GM18520 (cell line): ENCODE results near the gene PDIA6.
"Not testable (repeated sequence)": the region's sequence is repeated elsewhere in the genome, so short reads cannot be mapped to it uniquely, and the experiment has no call there.

ENCODE experiments used
- ATAC-seq: cut with Tn5 transposase; IDR thresholded peaks from one replicate; pipeline ENCODE4 v1.9.1; 2021; ENCODE audit not compliant: unreplicated experiment

Gene PDIA6

GRCh38 chr2:10811517-10811916, 1.1 kb downstream of the PDIA6 start:
- ATAC-seq, result no peak

GRCh38 chr2:10810202-10811161, 2.1 kb downstream of the PDIA6 start:
- ATAC-seq, result peak; percentile 34

GRCh38 chr2:10806543-10806942, 6.0 kb downstream of the PDIA6 start:
- ATAC-seq, result no peak

- not testable (repeated sequence) for ATAC-seq
These were observed 6.6 kb downstream of the PDIA6 start for GRCh38 chr2:10805990-10806389.

GRCh38 chr2:10802657-10803056, 9.9 kb downstream of the PDIA6 start:
- ATAC-seq, result no peak

GRCh38 chr2:10800163-10800562, 12.4 kb downstream of the PDIA6 start:
- ATAC-seq, result no peak

- ATAC-seq, result no peak
These were observed 13.8 kb downstream of the PDIA6 start for GRCh38 chr2:10798783-10799182.

- no peak for ATAC-seq
These were observed 15.9 kb downstream of the PDIA6 start for GRCh38 chr2:10796703-10797102.

- no peak for ATAC-seq
These were observed 17.0 kb downstream of the PDIA6 start for GRCh38 chr2:10795508-10796046.

GRCh38 chr2:10794876-10795275, 17.7 kb downstream of the PDIA6 start:
- no peak for ATAC-seq

- ATAC-seq, result no peak
These were observed 18.8 kb downstream of the PDIA6 start for GRCh38 chr2:10793816-10794215.

- ATAC-seq, result no peak
These were observed 19.8 kb downstream of the PDIA6 start for GRCh38 chr2:10792660-10793400.

- ATAC-seq, result peak; percentile 44
These were observed 20.5 kb downstream of the PDIA6 start for GRCh38 chr2:10792001-10792634.

GRCh38 chr2:10790228-10790973, 22.2 kb downstream of the PDIA6 start:
- peak; percentile 77 for ATAC-seq

- ATAC-seq, result no peak
These were observed 23.7 kb downstream of the PDIA6 start for GRCh38 chr2:10788855-10789254.

- ATAC-seq, result no peak
These were observed 25.2 kb downstream of the PDIA6 start for GRCh38 chr2:10787176-10787968.

- ATAC-seq, result no peak
These were observed 26.2 kb downstream of the PDIA6 start for GRCh38 chr2:10786240-10786982.

GRCh38 chr2:10785260-10785659, 27.3 kb downstream of the PDIA6 start:
- no peak for ATAC-seq

- no peak for ATAC-seq
These were observed 27.9 kb downstream of the PDIA6 start for GRCh38 chr2:10784719-10785118.
